Left lung (tissue), 10 donors: ENCODE data around the gene TIE1. TPM values are rescaled to one million over a fixed set of nuclear protein-coding genes. Genes with fewer than 3 reads are reported as not detected.
A peak's percentile ranks its signal among the peaks of the same experiment; 100 is the strongest.

Source experiments
- ATAC-seq: fragments of 200-7000 bp; cut with Tn5 transposase; one replicate; pipeline ENCODE4 v1.9.1; 2020; ENCODE audit warnings: moderate library complexity
- DNase-seq, 4 donors: peaks; one replicate each; pipeline ENCODE4 v3.0.0-alpha.2; 2013 to 2020
- H3K27ac ChIP-seq, 2 donors: fragments of 200-600 bp; sonication (generic) in 1 of 2; one replicate each; pipeline versions ENCODE4 v1.5.0 to v1.8.0; 2020 to 2021
- H3K27me3 ChIP-seq, 2 donors: fragments of 200-600 bp; sonication (generic) in 1 of 2; one replicate each; pipeline versions ENCODE4 v1.5.0 to v1.8.0; 2020 to 2021
- H3K36me3 ChIP-seq, 2 donors: fragments of 200-600 bp; sonication (generic) in 1 of 2; one replicate each; pipeline versions ENCODE4 v1.5.0 to v1.8.0; 2020 to 2021
- H3K4me1 ChIP-seq, 2 donors: fragments of 200-600 bp; one replicate each; pipeline ENCODE4 v1.8.0; 2021
- H3K4me3 ChIP-seq, 2 donors: fragments of 200-600 bp; sonication (generic) in 1 of 2; one replicate each; pipeline versions ENCODE4 v1.5.0 to v1.8.0; 2020 to 2021; ENCODE audit warnings: mild to moderate bottlenecking in 1 of 2
- H3K9me3 ChIP-seq, 2 donors: fragments of 200-600 bp; sonication (generic) in 1 of 2; one replicate each; pipeline versions ENCODE4 v1.5.0 to v1.8.0; 2020 to 2021
- intact Hi-C, 2 donors: fragments of 100-400 bp; cut with DNase I; formaldehyde crosslinking; loops; one replicate each; pipeline versions ENCODE4 v1.11.2 to v1.14.2; 2022
- polyA plus RNA-seq, 6 donors: library from polyadenylated mRNA; unstranded; fragments of 120-200 nt; gene quantifications; one replicate each; pipeline ENCODE4 v1.2.1, GENCODE V29; 2013; ENCODE audit not compliant: insufficient read length in 6 of 6
- total RNA-seq, 2 donors: library from RNA; stranded (reverse); fragmentation: NEBNext Ultra II Directional; extraction: Animal tissue kit (Norgen Biotek cat#: 25700); gene quantifications; one replicate each; pipeline ENCODE4 v1.2.1, GENCODE V29; 2021
- TF ChIP-seq, protein P1 (sequence below), 2 donors: fragments of 200-600 bp; sonication (generic) in 1 of 2; IDR thresholded peaks; one replicate each; pipeline versions ENCODE4 v1.5.0 to v1.8.0; 2021; ENCODE audit warnings: antibody characterized with exemption in 2 of 2
- donor health status: DM: no; HTN: yes; CAD: no.
- donor health status: DM: no; HTN: no; CAD: no.

TIE1 gene
- total and polyA plus RNA-seq, 8 donors, result 38.5 to 110 (median 92.0) TPM

DNA sequence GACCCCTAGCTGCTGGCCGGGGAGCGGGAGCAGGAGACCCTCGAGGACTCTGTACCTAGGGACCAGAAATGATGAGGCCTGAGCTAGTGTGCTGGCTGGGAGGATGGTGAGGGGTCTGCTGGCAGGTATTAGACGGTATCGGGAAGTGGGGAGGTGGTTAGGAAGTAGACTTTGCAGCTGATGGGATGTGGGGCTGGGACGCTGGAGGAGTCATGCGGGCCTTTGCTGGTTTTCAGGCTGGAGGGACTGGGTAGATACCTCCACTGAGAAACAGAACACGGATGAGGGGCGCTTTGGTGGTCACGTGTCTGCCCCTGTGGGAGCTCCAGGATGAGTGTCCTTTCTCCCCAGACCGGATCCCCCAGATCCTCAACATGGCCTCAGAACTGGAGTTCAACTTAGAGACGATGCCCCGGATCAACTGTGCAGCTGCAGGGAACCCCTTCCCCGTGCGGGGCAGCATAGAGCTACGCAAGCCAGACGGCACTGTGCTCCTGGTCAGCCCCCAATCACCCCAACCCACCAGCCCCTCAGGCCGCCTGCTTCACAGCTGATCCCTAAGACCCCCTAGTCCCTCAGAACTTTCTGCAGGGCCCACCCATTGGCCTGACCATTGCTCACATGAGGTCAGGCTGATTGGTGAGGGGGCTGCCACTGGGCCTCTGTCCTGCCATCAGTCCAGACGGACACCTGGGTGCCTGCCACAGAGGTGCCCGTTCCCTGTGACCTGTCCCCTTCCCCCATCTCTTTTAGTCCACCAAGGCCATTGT is 8.0 kb downstream of the TIE1 start:
- no peak overlapping the region for H3K27ac ChIP-seq
- intact Hi-C loops, result no loop called here
- TF ChIP-seq, protein P1, sequence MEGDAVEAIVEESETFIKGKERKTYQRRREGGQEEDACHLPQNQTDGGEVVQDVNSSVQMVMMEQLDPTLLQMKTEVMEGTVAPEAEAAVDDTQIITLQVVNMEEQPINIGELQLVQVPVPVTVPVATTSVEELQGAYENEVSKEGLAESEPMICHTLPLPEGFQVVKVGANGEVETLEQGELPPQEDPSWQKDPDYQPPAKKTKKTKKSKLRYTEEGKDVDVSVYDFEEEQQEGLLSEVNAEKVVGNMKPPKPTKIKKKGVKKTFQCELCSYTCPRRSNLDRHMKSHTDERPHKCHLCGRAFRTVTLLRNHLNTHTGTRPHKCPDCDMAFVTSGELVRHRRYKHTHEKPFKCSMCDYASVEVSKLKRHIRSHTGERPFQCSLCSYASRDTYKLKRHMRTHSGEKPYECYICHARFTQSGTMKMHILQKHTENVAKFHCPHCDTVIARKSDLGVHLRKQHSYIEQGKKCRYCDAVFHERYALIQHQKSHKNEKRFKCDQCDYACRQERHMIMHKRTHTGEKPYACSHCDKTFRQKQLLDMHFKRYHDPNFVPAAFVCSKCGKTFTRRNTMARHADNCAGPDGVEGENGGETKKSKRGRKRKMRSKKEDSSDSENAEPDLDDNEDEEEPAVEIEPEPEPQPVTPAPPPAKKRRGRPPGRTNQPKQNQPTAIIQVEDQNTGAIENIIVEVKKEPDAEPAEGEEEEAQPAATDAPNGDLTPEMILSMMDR (IDR thresholded peaks at IDR 0.05), result no peak

DNA sequence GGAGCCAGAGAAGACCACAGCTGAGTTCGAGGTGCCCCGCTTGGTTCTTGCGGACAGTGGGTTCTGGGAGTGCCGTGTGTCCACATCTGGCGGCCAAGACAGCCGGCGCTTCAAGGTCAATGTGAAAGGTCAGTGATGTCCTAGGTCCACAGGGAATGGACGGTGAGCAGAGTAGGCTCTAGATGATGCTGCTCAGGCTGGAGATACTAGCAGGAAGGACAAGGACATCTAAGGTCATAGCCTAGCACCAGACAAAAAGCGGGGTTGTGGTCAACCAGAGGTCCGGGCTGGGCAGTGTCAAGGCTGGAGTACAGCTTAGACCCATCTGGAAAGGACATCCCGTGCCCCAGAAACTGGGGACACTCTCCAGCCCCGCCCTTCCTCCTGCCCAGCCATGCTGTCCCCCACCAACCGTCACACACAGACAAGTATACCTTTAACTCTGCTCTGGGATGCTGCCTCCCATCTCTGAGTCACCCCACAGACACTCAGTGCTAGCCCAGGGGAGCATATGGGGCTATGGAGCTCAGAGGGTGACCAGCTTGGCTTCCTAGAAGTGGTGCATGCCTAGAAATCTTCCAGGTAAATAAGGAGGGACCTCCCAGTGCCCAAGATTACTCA is 8.7 kb downstream of the TIE1 start:
- Histone ChIP-seq H3K36me3 (peaks cover 0 to 28% of the 10 kb centered on the region in 2 donors), H3K9me3 (no peaks in the 10 kb centered on the region), H3K27me3 (no peaks in the 10 kb centered on the region), H3K4me3 (no peak overlapping the region), H3K27ac (no peak overlapping the region), H3K4me1 (peaks cover 0 to 25% of the 10 kb centered on the region in 2 donors)
- intact Hi-C loops, result no loop called here
- TF ChIP-seq, protein P1 (IDR thresholded peaks at IDR 0.05), result no peak
- no peak for ATAC-seq
- DNase-seq, result peak in 2 of 4 donors; percentile 21 to 37

More for the DNA sequence above, 8.0 kb downstream of the TIE1 start:
- DNase-seq (peak in 2 of 4 donors; percentile 27 to 71), ATAC-seq (no peak)
- Histone ChIP-seq H3K36me3 (peaks cover 0 to 28% of the 10 kb centered on the region in 2 donors), H3K4me1 (peaks cover 0 to 30% of the 10 kb centered on the region in 2 donors), H3K4me3 (no peak overlapping the region), H3K27me3 (no peaks in the 10 kb centered on the region), H3K9me3 (no peaks in the 10 kb centered on the region)

DNA sequence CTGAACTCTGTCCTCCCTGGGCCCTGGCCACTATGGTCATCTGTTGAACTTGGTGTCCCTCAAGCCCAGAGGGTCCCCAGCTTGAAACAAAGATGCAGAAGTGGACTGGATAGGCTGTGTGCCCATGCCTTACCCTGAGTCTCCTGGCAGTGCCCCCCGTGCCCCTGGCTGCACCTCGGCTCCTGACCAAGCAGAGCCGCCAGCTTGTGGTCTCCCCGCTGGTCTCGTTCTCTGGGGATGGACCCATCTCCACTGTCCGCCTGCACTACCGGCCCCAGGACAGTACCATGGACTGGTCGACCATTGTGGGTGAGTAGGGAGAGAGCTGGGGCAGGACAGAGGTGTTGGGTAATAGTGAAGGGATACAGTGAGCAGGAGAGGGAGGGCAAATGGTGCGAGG is 10.7 kb downstream of the TIE1 start:
- H3K27me3 ChIP-seq, result no peaks in the 10 kb centered on the region
- H3K36me3 ChIP-seq, result peaks cover 0 to 32% of the 10 kb centered on the region in 2 donors
- TF ChIP-seq, protein P1 (IDR thresholded peaks at IDR 0.05), result no peak
- intact Hi-C loops, result no loop called here
- no peaks in the 10 kb centered on the region for H3K9me3 ChIP-seq
- no peak overlapping the region for H3K4me3 ChIP-seq
- H3K27ac ChIP-seq, result no peak overlapping the region
- peak in 2 of 4 donors; percentile 22 to 68 for DNase-seq
- no peak for ATAC-seq
- H3K4me1 ChIP-seq, result peaks cover 0 to 6% of the 10 kb centered on the region in 2 donors

DNA sequence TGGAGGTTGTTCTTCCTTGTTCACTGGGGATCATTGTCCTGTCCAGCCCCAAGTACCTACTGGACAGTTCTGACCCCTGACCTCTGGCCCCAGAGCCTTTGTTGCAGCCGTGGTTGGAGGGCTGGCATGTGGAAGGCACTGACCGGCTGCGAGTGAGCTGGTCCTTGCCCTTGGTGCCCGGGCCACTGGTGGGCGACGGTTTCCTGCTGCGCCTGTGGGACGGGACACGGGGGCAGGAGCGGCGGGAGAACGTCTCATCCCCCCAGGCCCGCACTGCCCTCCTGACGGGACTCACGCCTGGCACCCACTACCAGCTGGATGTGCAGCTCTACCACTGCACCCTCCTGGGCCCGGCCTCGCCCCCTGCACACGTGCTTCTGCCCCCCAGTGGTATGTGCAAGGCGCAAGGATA is 11.4 kb downstream of the TIE1 start:
- H3K4me1 ChIP-seq, result peaks cover 0 to 1% of the 10 kb centered on the region in 2 donors
- DNase-seq, result peak in 2 of 4 donors; percentile 30 to 65
- no peaks in the 10 kb centered on the region for H3K9me3 ChIP-seq
- H3K4me3 ChIP-seq, result no peak overlapping the region
- peaks cover 0 to 30% of the 10 kb centered on the region in 2 donors for H3K36me3 ChIP-seq
- TF ChIP-seq, protein P1 (IDR thresholded peaks at IDR 0.05), result no peak
- intact Hi-C loops, result no loop called here
- ATAC-seq, result no peak
- no peaks in the 10 kb centered on the region for H3K27me3 ChIP-seq
- H3K27ac ChIP-seq, result no peak overlapping the region
